Measurements from ENCODE around the gene SORD.

Gene SORD

DNA sequence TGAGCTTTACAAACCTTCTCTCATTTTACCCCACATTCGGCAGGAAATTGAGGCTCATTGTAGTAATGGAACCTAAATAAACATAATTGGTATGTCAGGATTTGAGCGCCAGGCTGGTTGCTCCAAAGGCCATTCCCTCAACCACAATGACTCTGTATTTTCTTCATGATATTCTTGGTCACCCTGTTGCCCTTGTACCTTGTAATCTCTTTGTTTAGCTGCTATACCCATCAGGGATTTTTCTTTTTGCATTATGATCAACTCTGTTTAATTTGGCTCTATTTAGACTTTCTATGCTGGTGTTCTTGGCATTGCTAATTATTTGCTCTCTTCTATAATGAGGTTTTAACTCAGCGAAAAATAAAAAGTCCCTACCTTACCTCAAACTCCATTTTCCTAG lies 61.2 kb downstream of the SORD start:
- TF ChIP-seq GATA1 (IDR thresholded peaks at IDR 0.05; ENCODE audit: low read depth, low read length): no peak
- no peak for TF ChIP-seq POLR2A (IDR thresholded peaks at IDR 0.05; ENCODE audit: low read length)
- DNase-seq: no peak

- no peak for DNase-seq
- no peak for TF ChIP-seq POLR2A (IDR thresholded peaks at IDR 0.05; ENCODE audit: low read length)
- no peak for TF ChIP-seq GATA1 (IDR thresholded peaks at IDR 0.05; ENCODE audit: low read depth, low read length)
These were observed 64.5 kb downstream of the SORD start for GRCh38 chr15:45087513-45087912.

- DNase-seq: no peak
- TF ChIP-seq GATA1 (IDR thresholded peaks at IDR 0.05; ENCODE audit: low read depth, low read length): no peak
- TF ChIP-seq POLR2A (IDR thresholded peaks at IDR 0.05; ENCODE audit: low read length): no peak
These were observed 66.1 kb downstream of the SORD start for GRCh38 chr15:45088801-45089711.

- no peak for TF ChIP-seq GATA1 (IDR thresholded peaks at IDR 0.05; ENCODE audit: low read depth, low read length)
- TF ChIP-seq POLR2A (IDR thresholded peaks at IDR 0.05; ENCODE audit: low read length): no peak
- DNase-seq: no peak
These were observed 66.8 kb downstream of the SORD start for GRCh38 chr15:45089712-45090373.

DNA sequence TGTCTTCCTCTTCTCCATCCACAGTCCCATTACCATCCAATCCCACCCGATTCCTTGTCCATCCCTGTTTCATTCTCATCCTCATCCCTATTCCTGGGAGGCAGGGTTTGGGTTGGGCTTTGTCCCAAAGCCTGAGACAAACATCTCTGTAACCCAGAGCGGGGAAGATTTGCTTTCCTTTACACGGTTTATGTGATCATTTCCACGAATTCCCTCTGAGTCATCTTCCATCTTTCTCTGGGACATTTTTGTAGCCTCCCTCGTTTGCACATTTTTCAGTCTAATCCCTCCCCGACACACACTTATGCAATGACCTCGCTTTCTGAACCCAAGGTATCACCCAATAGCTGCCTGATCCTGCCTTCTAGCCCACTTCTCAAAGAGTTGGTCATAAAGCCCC lies 68.2 kb downstream of the SORD start:
- DNase-seq: no peak
- TF ChIP-seq POLR2A (IDR thresholded peaks at IDR 0.05; ENCODE audit: low read length) (no peak), GATA1 (IDR thresholded peaks at IDR 0.05; ENCODE audit: low read depth, low read length) (no peak)

DNA sequence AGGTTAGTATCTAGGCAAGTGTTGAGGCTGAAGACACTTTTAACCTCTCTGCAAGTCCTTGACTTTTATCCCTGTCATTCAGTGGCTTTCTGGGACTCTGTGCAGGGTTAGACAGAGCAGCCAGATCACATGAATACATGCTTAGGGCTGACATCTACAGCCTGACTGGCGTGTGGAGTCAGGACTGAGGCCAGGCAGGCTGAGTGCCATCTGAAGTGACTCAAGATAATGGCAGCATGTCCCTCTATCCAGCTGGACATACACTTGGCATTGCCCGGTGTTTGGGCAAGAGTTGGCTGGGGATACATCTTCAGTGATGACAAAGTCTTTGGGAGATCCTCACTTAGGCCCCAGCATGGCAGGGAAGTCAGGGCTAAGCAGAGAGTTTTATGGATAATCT lies 68.6 kb downstream of the SORD start:
- DNase-seq: no peak
- no peak for TF ChIP-seq POLR2A (IDR thresholded peaks at IDR 0.05; ENCODE audit: low read length)
- no peak for TF ChIP-seq GATA1 (IDR thresholded peaks at IDR 0.05; ENCODE audit: low read depth, low read length)

- TF ChIP-seq GATA1 (IDR thresholded peaks at IDR 0.05; ENCODE audit: low read depth, low read length): no peak
- no peak for TF ChIP-seq POLR2A (IDR thresholded peaks at IDR 0.05; ENCODE audit: low read length)
These were observed 70.0 kb downstream of the SORD start for GRCh38 chr15:45093013-45093412.

GRCh38 chr15:45093622-45094357 lies 70.8 kb downstream of the SORD start:
- TF ChIP-seq GATA1 (IDR thresholded peaks at IDR 0.05; ENCODE audit: low read depth, low read length) (no peak), POLR2A (IDR thresholded peaks at IDR 0.05; ENCODE audit: low read length) (no peak)
- no peak for DNase-seq

More at GRCh38 chr15:45093013-45093412, 70.0 kb downstream of the SORD start:
- DNase-seq: no peak

GRCh38 chr15:45094358-45094730 lies 71.3 kb downstream of the SORD start:
- no peak for DNase-seq
- no peak for TF ChIP-seq GATA1 (IDR thresholded peaks at IDR 0.05; ENCODE audit: low read depth, low read length)
- no peak for TF ChIP-seq POLR2A (IDR thresholded peaks at IDR 0.05; ENCODE audit: low read length)

- DNase-seq: no peak
- TF ChIP-seq POLR2A (IDR thresholded peaks at IDR 0.05; ENCODE audit: low read length) (no peak), GATA1 (IDR thresholded peaks at IDR 0.05; ENCODE audit: low read depth, low read length) (no peak)
These were observed 72.7 kb downstream of the SORD start for GRCh38 chr15:45095661-45096060.

GRCh38 chr15:45097466-45097865 lies 74.5 kb downstream of the SORD start:
- no peak for DNase-seq
- no peak for TF ChIP-seq GATA1 (IDR thresholded peaks at IDR 0.05; ENCODE audit: low read depth, low read length)
- TF ChIP-seq POLR2A (IDR thresholded peaks at IDR 0.05; ENCODE audit: low read length): no peak

GRCh38 chr15:45099549-45100165 lies 76.7 kb downstream of the SORD start:
- no peak for TF ChIP-seq GATA1 (IDR thresholded peaks at IDR 0.05; ENCODE audit: low read depth, low read length)
- TF ChIP-seq POLR2A (IDR thresholded peaks at IDR 0.05; ENCODE audit: low read length): no peak
- no peak for DNase-seq

DNA sequence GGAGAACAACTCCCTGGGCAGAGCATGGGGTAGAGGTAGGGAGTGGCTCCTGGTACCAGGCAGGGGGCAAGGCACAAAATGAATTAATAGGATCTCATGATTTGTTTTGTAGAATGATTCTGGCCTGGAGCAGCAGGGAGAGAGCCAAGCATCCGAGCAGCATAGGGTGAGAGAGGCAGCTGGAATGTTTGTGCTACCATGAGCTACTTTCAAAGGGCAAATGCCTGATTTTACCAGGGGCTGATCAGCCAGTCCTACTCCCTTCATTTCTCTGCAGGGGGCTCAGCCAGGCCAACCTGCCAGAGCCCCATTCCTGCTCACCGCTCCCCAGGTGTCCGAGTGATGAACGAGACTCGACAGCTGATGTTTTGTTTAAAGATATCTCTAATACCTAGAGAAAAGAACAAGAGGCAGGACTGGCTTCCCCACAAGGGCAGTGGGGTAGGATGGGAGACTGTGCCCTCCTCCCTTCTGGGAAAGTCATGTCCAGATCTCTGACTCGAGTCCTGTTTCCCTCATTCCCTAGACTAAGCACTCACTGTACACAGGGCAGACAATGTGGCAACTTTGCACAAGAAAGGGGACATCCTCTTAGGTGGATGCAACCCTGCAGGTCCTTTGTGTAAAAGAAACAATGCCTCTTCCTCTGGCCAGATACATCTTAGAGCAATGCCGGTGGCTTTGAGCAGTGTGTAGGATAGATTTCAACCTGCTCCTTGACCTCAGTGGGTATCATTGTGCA lies 78.1 kb downstream of the SORD start:
- TF ChIP-seq POLR2A (IDR thresholded peaks at IDR 0.05; ENCODE audit: low read length): no peak
- no peak for TF ChIP-seq GATA1 (IDR thresholded peaks at IDR 0.05; ENCODE audit: low read depth, low read length)
- no peak for DNase-seq
